ENCODE results near the gene SLC25A3. TPM values are rescaled to one million over a fixed set of nuclear protein-coding genes. Genes with fewer than 3 reads are reported as not detected.

Gene SLC25A3
- total and polyA plus RNA-seq, 2 of the 13 experiments (the other 11 are each of a cell fraction or from before 2014, with no cell fraction given), result 292 to 829 TPM

- TF ChIP-seq THAP9 (CRISPR knock-in tag; IDR thresholded peaks at IDR 0.05; ENCODE audit: borderline replicate concordance) (no peak), JUND (CRISPR knock-in tag; IDR thresholded peaks at IDR 0.05) (no peak), SUZ12 (IDR thresholded peaks at IDR 0.05; ENCODE audit: low read depth, low read length) (no peak), ZNF263 (CRISPR knock-in tag; IDR thresholded peaks at IDR 0.05) (no peak), ZKSCAN8 (CRISPR knock-in tag; IDR thresholded peaks at IDR 0.05; ENCODE audit: borderline replicate concordance) (no peak), ZNF234 (CRISPR knock-in tag; conservative IDR thresholded peaks at IDR 0.05) (no peak), ISX (CRISPR knock-in tag; conservative IDR thresholded peaks at IDR 0.05) (0 out of 2 replicates have a peak, but pooled peaks have one; percentile 51), ZMYM4 (CRISPR knock-in tag; IDR thresholded peaks at IDR 0.05) (no peak), MAFK (conservative IDR thresholded peaks at IDR 0.05 in 1 of 2, IDR thresholded peaks at IDR 0.05 in 1 of 2; ENCODE audit: low read length in 2 of 2) (no peak), NFE2L1 (CRISPR knock-in tag; IDR thresholded peaks at IDR 0.05; ENCODE audit: borderline replicate concordance) (peak; percentile 32; the same call in 1 of the 2 replicates), LCORL (IDR thresholded peaks at IDR 0.05) (no peak), LCORL (CRISPR knock-in tag; IDR thresholded peaks at IDR 0.05) (no peak), FOXM1 (CRISPR knock-in tag; IDR thresholded peaks at IDR 0.05) (no peak), KAT7 (CRISPR knock-in tag; IDR thresholded peaks at IDR 0.05; ENCODE audit: borderline replicate concordance) (0 out of 2 replicates have a peak, but pooled peaks have one; percentile 8), HDAC1 (CRISPR knock-in tag; IDR thresholded peaks at IDR 0.05) (no peak), ZNF691 (CRISPR knock-in tag; IDR thresholded peaks at IDR 0.05; ENCODE audit: borderline replicate concordance, low read depth) (no peak; the same call in 1 of the 2 replicates), ZNF142 (CRISPR knock-in tag; IDR thresholded peaks at IDR 0.05) (no peak), HNRNPUL1 (IDR thresholded peaks at IDR 0.05; ENCODE audit: low read depth, low read length) (no peak), HOXD1 (CRISPR knock-in tag; IDR thresholded peaks at IDR 0.05) (peak; percentile 27; the same call in 1 of the 2 replicates), TERF1 (CRISPR knock-in tag; IDR thresholded peaks at IDR 0.05) (no peak)
These were observed 50.9 kb downstream of the SLC25A3 start (continued) for GRCh38 chr12:98644433-98644711.

Measured in HepG2 (cell line).